Muscle of back (tissue), 11 donors: ENCODE data around the gene GDPGP1. TPM values are rescaled to one million over a fixed set of nuclear protein-coding genes. Genes with fewer than 3 reads are reported as not detected.

Experiments
- DNase-seq, 3 donors: peaks; one replicate each; pipeline versions ENCODE4 v3.0.0 to v3.0.0-alpha.2; 2013
- polyA plus RNA-seq, 10 donors: library from polyadenylated mRNA; unstranded; fragments of 120-200 nt; gene quantifications; one replicate each; pipeline ENCODE4 v1.2.1, GENCODE V29; 2013; ENCODE audit not compliant: insufficient read length in 10 of 10

GDPGP1 gene
- polyA plus RNA-seq, 10 donors = 1.6 to 3.7 (median 2.5) TPM

DNA sequence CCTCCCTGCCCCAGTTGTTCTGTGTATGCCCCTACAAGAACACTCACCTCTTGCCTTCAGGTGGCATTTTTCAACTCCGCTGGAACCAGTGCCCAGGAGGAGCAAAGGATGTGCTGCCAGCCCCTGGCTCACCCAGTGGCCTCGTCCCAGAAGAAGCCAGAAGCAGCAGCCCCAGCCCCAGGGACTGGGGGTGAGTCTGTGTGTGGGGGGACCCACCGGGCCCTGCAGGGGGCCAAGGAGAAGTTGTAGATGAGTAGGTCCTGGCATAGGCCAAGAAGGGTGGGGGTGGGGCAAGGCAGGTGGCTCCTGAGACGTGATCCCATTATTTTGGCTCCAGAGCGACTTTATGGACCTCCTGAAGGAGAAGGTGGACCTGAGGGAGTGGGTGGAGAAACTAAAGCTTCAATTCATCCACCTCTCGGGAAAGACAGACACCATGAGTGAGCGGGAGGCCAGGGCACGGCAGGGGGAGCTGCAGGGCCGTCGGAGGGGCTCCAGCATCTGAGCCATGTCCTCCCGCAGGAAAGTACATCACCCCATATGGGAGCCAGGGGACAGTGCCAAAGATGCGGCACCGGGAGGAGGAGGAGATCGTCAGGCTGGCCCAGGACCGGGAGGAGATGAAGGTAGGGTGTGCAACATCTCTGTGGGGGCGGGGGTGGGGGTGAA lies 60.7 kb downstream of the GDPGP1 start:
- DNase-seq = no peak

DNA sequence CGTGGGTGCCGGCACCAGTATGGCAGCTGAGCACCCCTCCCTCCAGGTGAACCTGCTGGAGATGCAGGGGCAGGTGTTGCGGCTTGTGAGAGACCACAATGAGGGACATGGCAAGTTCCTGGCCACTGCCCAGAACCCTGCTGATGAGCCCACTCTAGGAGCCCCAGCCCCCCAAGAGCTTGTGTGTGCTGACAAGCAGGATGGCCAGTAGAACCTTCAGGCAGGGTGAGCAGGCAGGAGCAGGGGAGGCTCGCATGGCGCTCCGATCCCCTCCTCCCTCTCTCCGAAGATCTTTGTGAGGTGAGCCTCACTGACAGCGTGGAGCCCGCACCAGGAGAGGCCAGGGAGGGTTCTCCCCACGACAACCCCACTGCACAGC lies 61.2 kb downstream of the GDPGP1 start:
- DNase-seq = no peak

Other genes starting within 250 kb of the GDPGP1 start
- gene ZNF710, start 232.9 kb upstream of the GDPGP1 start, polyA plus RNA-seq = 10 to 100 TPM; 13.7 to 25.7 (median 17.9) TPM
- 100 to 1,000 TPM; 202 to 291 (median 262) TPM for gene IDH2, start 131.7 kb upstream of the GDPGP1 start, polyA plus RNA-seq
- gene SEMA4B, start 32.9 kb upstream of the GDPGP1 start, polyA plus RNA-seq = 10 to 100 TPM in 2 of 10 donors, 1 to 10 TPM in 8; 4.0 to 10.3 (median 6.6) TPM
- gene CIB1, start 268 bp upstream of the GDPGP1 start, polyA plus RNA-seq = 10 to 100 TPM; 20.7 to 28.4 (median 24.8) TPM
- gene TTLL13, start 15.3 kb downstream of the GDPGP1 start, polyA plus RNA-seq = under 1 TPM in 5 of 10 donors, not detected in 5; 0.10 to 0.97 (median 0.50) TPM
- 100 to 1,000 TPM in 7 of 10 donors, 10 to 100 TPM in 3; 89.7 to 112 (median 103) TPM for gene NGRN, start 31.5 kb downstream of the GDPGP1 start, polyA plus RNA-seq
- gene ZNF774, start 118.1 kb downstream of the GDPGP1 start, polyA plus RNA-seq = 1 to 10 TPM; 1.5 to 4.5 (median 2.1) TPM
- gene IQGAP1, start 154.0 kb downstream of the GDPGP1 start, polyA plus RNA-seq = 10 to 100 TPM; 62.3 to 99.6 (median 83.6) TPM